Stimulated activated CD4-positive, alpha-beta T cell treated with anti-CD3 and anti-CD28 coated beads, Interleukin-15, amount 100 ng/mL, for 24 hours (primary cell): ENCODE results near the gene TUBB1.

Source experiments
- DNase-seq: peaks from one replicate; pipeline ENCODE4 v3.0.0-alpha.2; 2020

TUBB1 gene

DNA sequence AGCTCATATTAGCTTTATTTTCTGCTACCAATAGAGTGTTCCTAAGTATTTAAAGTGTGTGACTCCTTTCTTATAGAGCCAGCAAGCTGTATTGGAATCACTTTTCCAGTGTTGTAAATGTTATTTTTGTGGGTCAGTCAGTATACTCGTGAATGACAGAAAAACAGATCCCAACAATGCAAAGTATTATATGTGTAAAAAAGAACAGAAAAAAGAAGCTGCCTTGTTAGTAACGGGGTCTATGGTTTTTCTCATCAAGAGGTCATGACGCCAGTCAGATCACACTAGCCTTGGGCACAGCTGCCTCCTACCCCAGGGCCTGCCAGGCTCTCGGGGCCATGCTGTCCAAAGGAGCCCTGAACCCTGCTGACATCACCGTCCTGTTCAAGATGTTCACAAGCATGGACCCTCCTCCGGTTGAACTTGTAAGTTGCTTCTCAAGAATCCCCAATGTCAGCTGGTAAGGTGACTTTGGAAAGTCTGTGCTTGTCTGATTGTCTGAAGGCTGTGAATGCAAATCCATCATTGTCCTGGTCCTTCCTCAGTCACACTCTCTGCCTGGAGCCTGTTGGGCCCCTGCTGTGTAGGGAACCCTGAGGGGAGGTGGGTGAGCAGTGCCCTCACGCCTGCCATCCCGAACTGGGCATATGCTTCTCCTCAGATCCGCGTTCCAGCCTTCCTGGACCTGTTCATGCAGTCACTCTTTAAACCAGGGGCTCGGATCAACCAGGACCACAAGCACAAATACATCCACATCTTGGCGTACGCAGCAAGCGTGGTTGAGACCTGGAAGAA lies 28.4 kb upstream of the TUBB1 start:
- no peak for DNase-seq

DNA sequence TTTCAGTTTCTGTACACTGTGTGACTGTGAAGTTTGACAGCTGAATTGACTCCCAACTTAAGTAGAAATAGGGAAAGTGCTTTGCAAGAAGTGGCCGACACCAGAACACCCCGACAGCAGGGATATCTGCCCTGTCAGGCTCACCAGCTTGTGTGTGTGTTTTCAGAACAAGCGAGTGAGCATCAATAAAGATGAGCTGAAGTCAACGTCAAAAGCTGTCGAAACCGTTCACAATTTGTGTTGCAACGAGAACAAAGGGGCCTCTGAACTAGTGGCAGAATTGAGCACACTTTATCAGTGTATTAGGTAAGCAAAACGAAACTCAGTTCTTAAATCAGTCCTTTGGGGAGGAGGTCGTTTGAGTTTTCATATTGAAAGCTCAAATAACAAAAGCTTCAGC lies 27.5 kb upstream of the TUBB1 start:
- no peak for DNase-seq

DNA sequence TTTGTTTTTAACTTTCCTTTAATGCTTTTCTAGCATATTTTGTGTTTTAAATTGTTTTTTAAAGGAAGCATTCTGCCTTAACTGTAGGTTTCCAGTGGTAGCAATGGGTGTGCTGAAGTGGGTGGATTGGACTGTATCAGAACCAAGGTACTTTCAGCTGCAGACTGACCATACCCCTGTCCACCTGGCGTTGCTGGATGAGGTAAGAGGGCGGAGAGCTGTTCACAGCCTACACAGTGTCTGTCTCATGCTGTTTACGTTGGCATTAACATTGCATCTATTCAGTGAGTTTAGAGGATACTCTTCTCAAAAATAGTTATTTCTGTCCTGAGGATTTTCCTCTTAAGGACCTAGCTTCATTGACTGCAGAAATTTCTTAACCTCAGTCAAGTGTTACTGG lies 26.3 kb upstream of the TUBB1 start:
- no peak for DNase-seq

DNA sequence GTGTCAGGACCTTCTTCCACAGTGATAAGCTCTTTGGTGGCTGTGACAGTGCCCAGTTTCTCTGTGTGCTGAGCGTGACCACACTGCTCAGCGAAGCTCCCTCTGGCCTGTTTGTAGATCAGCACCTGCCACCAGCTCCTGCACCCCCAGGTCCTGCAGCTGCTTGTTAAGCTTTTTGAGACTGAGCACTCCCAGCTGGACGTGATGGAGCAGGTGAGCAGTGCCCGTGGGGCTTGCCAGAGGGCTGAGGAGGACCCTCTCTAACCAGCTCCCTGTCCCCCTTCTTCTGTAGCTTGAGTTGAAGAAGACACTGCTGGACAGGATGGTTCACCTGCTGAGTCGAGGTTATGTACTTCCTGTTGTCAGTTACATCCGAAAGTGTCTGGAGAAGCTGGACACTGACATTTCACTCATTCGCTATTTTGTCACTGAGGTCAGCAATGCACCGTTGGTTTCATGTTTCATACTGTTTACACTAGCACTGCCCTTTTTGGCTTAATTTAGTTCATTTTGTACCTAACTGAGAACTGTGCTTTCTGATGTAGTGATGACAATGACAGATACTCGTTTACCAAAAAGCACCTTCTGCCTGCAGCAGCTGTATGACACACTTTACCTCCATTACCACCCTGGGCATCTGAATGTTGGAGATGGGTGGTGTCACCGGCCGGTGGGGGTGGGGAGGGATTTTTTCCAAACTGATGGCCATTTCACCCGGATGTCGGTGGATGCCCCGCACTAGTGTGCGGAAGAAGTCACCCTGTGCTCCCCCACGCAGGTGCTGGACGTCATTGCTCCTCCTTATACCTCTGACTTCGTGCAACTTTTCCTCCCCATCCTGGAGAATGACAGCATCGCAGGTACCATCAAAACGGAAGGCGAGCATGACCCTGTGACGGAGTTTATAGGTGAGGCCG lies 25.6 kb upstream of the TUBB1 start:
- no peak for DNase-seq

DNA sequence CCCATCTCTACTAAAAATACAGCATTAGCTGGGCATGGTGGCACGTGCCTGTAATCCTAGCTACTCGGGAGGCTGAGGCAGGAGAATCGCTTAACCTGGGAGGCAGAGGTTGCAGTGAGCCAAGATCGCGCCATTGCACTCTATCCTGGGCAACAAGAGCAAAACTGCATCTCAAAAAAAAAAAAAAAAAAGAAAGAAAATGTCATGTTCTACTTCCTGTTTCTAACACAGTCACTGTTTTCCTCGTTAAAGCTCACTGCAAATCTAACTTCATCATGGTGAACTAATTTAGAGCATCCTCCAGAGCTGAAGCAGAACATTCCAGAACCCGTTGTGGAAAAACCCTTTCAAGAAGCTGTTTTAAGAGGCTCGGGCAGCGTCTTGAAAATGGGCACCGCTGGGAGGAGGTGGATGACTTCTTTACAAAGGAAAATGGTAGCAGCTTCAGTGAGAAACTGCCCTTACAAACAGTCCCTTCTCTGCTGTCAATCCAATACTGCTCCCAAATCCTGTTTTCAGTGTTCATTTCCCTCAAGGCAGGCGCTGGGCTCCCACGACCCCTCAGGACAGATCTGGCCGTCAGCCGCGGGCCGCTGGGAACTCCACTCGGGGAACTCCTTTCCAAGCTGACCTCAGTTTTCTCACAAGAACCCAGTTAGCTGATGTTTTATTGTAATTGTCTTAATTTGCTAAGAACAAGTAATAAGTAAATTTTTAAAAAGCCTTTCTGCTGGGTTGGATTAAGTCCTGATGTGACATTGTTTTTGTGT lies 24.7 kb upstream of the TUBB1 start:
- no peak for DNase-seq

DNA sequence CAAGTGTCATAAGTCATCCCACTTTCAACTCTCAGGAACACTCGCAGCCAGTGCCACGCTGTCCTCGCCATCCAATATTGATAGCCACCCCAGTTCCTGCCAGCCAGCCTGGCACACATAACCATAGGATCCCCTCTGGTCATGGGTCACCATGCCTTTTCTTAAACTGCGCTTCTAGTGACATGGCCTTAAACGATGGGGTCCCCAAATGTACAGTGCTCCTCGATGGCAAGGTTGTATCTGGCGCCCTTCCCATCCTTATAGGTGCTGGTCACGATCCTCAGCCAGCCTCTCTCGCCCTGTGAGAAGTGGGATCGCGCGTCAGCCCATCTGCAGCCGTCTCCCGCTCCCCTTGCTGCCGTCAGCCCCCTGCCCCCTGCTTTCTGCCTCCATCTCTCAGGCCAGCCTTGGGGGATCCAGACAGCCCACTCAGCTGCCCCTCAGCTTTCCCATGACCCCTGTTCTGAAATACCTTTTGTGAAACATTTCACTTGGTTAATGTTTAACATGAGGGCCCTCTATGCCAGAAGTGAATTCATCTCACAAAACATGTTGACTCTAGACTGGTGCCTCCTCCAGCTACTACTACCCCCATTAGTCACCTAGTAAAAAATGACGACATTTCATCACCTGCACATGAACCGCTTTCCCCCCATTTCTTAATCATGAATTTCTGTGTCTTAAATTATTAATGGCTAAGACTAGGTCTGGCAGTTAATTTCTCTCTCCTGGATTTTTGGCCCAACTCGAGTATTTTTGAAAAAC lies 23.6 kb upstream of the TUBB1 start:
- DNase-seq = no peak

DNA sequence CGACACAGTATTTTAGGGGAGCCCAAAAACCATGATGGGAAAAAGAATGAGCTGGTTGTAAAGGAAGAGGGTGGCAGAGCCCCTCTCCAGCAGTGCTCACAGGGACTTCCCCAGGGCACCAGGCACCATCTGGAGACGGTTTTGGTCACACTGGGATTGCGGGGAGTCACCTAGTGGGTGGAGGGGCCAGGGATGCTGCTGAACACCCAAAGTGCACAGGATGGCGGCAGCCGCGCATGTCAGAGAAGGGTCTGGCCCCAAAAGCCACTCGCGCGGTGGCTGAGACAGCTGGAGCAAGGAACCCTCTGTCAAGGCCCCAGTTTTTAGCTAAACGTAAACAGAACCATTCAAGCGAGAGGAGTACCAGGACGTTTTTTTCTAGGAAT lies 23.0 kb upstream of the TUBB1 start:
- no peak for DNase-seq

DNA sequence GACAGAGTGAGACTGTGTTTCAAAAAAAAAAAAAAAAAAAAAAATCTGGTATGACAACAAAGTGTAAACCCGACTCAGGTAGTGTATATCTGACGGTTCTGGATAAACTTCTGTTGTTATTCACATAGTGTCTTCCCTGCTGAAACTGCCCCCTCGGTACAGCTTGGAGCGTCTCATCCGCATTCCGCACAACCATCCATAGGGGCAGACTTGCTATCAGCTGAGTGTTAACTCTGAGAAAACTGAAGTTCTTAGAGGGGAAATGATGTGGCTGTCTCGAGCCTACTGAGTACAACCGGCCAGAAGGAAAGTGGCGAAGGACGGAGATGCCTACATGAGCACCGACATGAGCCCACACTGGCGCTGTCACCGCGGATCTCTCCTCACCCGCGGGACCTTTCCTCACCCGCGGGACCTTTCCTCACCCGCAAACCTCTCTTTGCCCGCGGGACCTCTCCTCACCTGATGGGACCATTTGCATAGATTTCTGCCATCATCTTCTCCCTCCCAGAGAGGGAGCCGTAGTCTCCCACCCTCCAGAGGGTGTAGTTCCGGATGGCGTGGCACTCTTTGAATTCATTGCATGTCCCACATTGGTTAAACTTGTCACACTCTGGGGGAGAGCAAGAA lies 22.0 kb upstream of the TUBB1 start:
- no peak for DNase-seq

DNA sequence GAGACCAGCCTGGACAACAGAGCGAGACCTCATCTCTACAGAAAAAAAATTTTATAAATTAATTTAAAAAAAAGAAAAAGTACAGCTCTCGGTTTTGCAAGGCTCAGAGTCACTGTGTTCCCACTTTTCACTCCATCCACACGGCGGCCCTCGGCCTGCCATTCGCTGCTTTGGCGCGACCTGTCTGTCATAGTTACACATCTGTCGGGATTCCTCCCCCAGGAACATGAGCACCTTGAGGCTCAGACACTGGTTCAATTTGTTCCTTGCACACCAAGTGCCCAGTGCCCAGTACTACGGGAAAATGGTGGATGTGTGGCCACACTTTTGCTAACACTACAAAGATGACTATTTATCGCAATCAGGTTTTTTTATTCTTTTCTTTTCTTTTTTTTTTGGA lies 20.6 kb upstream of the TUBB1 start:
- no peak for DNase-seq

DNA sequence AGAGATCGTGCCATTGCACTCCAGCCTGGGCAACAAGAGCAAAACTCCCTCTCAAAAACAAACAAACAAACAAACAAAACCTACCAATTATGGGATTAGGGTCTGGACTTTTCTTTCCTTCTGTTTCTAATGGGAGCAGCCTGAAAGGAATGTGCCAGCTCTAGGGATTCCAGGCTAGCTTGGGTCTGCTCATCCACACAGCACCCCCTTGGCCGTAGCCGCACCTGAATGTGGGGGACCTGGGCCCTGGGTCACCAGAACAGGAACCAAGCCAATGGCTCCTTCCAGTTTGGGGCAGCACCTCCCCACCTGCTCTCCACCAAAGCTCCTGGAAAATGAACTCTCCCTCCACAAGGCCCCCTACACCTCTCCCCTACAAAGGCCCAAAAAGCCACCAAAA lies 18.9 kb upstream of the TUBB1 start:
- DNase-seq = no peak

DNA sequence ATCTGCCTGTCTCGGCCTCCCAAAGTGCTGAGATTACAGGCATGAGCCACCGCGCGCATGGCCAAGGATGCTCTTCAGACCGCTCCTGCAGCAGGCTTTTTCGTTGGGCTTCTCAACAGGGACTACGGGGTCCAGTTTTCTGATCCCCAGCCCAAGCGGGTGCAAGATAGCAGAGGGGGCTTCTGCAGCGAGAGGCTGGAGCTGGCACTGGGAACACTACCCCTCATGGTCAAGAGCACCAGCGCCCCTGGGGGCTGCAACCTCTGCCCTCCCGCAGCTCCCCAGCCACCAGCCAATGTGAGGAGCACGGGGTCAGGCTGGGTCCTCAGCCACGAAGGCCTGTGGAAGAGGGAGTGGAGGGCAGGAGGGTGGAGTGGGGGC lies 18.2 kb upstream of the TUBB1 start:
- DNase-seq = no peak

DNA sequence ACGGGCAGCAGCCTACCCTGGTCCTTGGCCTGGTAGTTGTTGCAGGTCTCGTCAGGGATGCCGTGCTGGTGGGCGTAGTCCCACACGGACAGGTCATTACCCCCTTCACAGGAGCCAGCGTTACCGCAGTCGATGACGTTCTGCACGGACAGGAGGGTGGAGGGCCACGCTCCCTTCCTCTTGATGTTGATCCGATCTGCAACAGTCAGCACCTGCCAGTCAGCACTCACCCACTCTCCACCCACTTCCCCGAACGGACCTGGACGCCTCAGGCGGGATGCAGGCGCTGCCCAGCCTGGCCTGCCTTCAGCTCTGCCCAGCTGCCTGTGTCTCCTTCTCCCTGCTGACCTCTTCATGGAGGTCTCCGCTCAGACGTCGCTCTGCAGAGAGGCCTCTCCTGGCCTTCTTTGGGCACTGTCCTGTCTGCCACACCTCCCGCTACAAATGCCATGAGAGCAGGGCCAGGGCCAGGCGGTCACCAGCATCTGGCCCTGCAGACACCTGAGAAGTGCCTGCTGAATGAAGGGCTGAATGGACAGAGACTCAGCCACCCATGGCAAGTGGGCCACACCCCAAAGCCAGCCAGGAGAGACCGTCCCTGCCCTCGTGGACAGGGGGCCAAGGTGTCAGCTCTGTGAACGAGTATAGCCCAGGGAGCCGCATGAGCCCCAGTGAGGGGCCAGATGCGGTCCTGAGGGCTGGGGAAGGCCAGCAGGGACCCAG lies 17.6 kb upstream of the TUBB1 start:
- DNase-seq = no peak

DNA sequence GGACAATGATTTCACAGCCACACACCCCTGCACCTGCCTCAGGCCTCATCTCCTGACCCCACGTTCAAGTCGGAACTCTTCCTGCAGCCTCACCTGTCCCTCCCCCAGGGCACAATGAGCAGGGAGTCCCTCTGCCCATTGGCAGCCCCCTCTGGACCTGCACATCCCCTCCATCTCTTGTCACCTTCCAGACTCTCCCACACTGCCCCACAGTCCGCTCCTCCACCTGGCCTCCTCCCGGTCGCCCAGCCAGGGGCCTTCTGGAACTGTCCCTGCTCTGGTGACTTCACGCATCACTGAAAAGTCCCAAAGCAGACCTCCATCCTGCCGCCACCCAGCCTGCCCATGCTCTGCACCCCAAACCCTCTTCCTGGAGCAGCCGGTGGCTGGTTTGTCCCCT lies 16.8 kb upstream of the TUBB1 start:
- no peak for DNase-seq

DNA sequence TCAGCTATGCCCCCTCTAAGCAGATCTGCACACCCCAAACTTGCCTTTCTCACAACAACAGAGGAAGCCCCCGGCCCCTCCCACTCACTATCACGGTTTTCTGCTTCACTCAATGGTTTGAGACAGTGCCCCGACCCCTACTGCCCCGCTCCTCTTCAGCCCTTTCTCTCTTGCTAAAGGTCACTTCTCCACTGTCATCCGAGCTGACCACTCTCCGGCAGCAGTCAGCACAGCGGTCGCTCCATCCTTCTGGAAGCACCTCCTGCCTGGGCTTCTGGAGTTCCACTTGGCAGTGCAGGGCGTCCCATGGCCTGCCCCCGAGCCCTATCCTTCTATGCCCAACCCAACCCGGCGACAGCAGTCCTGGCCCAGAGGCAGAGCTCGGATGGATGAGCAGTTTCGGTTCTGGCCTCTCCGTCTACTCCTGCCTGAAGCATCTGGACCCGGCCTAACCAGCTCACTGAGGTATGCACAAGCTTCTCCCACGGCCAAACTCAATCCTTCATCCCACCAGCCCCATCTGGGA lies 16.3 kb upstream of the TUBB1 start:
- DNase-seq = no peak

DNA sequence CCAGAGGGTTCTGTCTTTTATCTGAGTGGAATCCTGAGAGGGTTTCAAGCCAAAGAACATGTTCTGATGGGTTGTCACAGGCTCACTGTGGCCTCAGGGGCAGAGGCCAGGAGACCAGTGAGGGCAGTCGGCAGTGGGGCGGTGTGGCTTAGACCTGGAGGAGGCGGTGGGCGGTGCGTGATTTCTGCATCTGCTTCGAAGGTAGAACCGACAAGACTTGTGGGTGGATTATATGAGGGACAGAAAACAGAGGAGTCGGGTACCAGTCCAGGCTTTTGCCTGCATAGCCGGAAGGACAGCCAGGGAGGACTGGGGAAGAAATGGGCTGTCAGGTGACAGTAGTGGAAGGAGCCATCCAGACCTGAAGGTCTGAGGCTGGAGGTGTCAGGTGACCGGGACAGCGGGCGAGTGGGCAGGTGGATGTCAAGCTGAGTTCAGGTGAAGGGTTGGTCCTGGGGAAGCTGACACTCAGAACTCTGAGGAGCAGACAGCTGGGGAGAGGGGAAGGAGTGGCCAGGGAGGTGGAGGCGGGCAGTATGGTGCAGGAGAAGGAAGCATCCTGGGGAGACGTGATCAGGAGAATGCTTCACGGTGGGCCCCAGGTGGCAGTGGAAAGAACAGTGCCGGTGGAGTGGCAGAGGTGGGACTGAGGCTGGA lies 15.3 kb upstream of the TUBB1 start:
- DNase-seq = no peak

DNA sequence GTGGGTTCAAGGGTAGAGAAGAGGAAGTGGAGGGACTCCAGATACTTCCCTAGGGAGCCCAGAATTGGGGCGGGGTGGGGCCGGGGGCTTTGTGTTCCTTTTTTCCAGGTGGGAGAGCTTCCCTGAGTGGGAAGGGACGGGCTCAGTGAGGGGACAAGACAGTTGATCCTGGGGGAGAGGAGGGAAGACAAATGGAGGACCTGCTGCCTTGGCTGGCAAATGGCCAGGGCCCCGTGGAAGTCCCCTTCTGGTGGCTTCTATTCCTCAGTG lies 14.8 kb upstream of the TUBB1 start:
- DNase-seq = peak; percentile 57

DNA sequence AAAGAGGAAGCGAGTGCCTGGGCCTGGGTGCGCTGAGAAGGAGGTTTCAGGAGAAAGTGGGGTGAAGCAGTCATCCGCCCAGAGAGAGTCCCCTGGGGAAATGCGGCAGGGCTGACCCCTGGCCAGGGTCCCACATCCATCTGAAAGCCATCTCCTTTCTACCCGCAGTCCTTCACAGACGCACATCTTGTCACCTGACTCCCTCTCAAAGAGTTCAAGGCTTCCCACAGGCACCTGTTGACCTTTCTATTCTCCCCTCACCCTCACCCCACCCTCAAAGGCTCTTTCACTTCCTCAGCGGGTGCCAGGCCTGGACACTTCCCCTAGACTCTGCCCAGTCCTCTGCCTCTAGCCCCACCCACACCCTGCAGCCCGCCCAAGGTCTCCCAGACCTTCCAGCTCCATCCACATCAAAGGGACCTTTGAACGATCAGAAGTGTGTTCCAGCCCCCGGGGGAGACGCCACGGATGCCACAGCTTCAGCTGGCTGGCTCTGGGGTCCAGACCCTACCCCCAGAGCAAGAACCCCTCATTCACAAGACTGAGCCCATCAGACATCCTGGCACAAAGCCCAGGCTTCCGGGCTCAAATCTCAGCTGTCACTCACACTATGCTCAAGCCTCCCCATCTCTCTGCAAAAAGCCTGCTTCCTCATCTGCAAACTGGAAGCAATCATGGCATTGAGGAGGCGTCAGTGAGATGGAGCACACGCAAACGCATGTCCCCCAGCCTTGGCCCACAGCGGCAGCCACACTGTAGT lies 14.3 kb upstream of the TUBB1 start:
- DNase-seq = peak; percentile 46

DNA sequence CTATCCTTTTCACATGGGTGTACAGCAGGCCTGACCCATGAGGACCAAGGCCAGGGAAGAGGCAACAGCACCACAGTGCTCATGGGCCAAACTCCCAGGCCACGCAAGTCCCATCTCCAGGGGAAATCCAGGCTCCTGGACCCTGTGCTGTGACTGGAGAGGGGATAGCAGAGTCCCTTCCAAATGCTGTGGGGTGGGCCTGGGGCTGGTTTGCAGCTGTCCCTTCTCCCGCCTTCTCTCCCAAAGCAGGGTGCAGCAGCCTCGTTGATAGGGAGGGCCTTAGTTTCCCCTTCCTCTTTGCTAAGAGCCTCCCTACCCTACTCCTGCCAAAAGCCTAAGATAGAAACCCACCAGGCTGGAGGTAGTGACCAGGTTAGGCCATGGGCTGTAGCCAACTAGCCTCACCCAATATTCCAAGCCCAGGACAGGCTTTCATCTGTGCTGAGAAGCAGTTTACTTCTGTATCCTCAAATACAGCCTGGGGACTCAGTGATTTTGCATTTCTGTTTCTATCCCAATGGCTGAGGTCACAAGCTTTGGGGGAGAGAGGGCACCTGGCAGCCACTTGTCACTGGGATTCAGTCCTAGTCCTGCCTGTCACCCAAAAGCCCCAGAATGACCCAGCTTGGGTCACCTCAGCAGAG lies 13.6 kb upstream of the TUBB1 start:
- DNase-seq = no peak

DNA sequence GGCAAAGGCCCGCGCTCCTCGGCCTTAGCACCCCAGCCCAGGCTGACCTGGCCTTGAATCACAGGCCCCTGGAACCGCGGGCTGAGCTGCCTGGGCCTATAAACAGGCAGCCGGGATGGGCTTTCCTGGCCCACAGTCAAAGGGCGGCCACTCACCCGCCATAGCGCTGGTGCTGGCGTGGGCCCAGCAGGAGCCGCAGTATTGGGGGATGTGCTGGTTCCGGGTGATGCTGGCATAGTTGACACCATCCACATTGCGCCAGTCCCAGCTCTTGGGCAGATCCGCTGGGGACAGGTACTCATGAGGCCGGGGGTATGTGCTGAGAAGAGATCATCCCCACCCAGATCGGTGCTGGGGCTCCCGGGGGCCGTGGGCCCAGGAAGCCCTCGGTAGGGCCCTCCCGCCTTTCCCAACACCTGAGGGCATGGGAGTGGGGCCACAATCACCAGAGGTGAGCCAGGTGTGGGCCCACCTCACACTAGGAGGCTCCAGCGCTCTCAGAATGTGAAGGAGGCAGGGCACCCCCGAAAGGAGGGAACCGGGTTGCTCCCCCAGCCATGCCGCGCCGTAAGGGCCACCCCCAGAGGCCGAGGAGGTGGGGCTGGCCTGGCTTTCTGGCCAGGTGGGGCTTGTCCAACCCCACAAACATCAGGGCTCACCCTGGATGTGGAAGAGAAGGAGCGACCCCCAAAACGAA lies 12.9 kb upstream of the TUBB1 start:
- no peak for DNase-seq
